Measurements from ENCODE around the gene GABRG3. TPM values are rescaled to one million over a fixed set of nuclear protein-coding genes. Genes with fewer than 3 reads are reported as not detected.

The GABRG3 gene
- polyA plus RNA-seq, 6 donors from 2014 or later, result not detected

DNA sequence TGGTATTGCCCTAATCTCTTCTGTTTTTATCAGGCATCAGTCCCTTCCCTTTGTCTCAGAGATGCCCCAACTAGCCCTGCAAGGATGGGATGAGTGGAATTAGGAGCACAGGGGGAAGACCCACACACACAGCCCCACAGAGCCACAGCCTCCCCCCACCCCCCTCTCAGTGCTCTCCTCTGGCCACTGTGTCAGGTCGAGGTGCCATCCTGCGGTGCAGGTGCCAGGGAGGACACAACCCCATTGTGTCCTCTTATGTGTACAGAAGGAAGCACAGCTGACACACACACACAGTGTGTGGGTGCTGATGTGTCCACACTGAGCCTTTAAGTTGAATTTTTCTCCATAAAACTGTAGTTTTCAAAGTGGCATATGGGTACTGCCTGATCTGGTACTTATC lies 593.7 kb downstream of the GABRG3 start:
- Mint-ChIP-seq H3K27me3 (no peaks in the 10 kb centered on the region), H3K27ac (no peak overlapping the region), H3K36me3 (no peaks in the 10 kb centered on the region), H3K4me1 (no peaks in the 10 kb centered on the region), H3K9me3 (peaks cover 7 to 42% (median 12%) of the 10 kb centered on the region in 7 donors), H3K4me3 (peak overlapping the region in 1 of 8 donors; percentile 52)
- DNase-seq (no peak), ATAC-seq (ENCODE audit: low read depth in 2 of 2) (no peak)

DNA sequence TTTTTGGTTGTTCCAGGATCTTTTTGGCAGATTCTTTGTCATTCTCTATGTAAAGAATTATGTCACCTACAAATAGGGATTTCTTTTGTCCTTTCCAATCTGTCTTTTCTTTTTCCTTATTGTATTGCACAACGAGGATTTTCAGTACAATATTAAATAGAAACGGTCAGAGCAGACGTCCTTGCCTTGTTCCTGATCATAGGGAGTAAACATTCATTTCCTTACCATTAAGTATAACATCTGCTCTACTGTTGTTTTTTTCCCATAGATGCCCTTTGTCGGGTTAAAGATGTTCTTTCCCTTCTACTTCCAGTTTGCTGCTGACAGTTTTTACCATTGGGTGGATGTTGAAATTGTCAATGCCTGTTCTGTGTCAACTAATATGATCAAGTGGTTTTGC lies 599.8 kb downstream of the GABRG3 start:
- Mint-ChIP-seq H3K36me3 (no peaks in the 10 kb centered on the region), H3K4me1 (no peaks in the 10 kb centered on the region), H3K4me3 (no peak overlapping the region), H3K27ac (peak overlapping the region in 1 of 6 donors; percentile 23), H3K9me3 (peaks cover 0 to 4% (median 2%) of the 10 kb centered on the region in 7 donors), H3K27me3 (no peaks in the 10 kb centered on the region)
- DNase-seq (no peak), ATAC-seq (ENCODE audit: low read depth in 2 of 2) (no peak)

DNA sequence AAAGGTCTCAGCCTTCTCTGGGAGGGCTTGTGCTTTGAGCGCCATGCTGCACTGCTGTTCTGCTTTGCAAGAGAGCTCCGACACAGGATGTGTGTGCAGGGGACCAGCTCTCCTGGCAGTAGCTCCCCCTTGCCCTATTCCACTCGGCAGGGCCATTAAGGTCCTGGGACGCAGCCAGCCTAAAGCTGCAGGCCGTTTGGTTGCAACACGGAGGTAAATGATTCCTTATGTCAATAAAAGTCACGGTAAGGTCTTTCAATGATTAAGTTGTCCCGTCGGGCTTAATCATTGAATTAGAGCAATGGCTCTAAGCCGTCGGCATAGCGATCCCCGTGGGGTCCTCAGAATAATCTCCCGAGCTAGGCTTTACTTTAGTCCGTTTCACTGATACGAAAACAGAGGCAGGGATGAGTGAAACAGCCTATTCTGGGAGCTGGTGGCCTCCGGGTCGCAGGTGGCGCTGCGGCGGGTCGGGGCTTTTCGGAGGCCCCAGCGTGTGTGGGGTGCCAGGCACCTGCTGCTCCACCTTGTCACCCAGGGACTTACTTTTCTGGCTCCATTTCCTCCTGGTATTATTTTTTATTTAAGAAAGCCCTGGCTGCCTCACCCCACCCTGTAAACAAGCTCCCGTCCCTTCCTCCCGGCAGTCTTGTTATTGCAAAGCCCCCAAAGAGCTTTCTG lies 603.0 kb downstream of the GABRG3 start:
- DNase-seq (no peak), ATAC-seq (ENCODE audit: low read depth in 2 of 2) (no peak)
- Mint-ChIP-seq H3K36me3 (no peaks in the 10 kb centered on the region), H3K27me3 (no peaks in the 10 kb centered on the region), H3K9me3 (peaks cover 0 to 5% (median 0%) of the 10 kb centered on the region in 7 donors), H3K4me1 (no peaks in the 10 kb centered on the region), H3K27ac (no peak overlapping the region), H3K4me3 (no peak overlapping the region)

DNA sequence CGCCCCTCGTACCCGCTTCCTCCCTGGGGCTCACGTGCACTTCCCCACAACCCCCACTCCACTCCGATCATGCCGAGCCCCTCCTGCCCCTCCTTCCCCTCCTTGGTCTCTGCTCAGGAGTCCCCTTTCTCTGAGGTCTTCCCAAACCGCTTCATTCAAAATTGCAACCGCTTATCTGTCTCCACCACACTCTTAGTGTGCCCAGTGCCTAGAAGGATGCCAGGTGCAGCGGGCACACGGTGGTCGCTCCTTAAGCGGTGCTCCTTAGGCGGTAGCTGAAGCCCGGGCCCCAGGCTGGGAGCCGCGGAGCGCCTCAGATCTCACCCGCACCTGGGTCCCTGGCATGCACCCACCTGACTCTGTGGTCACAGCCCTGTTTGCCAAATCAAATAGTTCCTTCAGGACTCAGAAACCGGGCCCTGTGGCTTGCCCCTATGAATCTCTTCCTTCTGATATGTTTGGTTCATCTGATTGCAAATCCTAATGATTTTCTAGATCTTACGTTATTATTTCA lies 603.6 kb downstream of the GABRG3 start:
- no peak for DNase-seq
- peaks cover 0 to 5% (median 0%) of the 10 kb centered on the region in 7 donors for H3K9me3 Mint-ChIP-seq
- H3K27ac Mint-ChIP-seq, result no peak overlapping the region
- no peaks in the 10 kb centered on the region for H3K36me3 Mint-ChIP-seq
- H3K27me3 Mint-ChIP-seq, result no peaks in the 10 kb centered on the region
- H3K4me1 Mint-ChIP-seq, result no peaks in the 10 kb centered on the region
- no peak for ATAC-seq (ENCODE audit: low read depth in 2 of 2)
- H3K4me3 Mint-ChIP-seq, result no peak overlapping the region

- Mint-ChIP-seq H3K36me3 (no peaks in the 10 kb centered on the region), H3K27ac (no peak overlapping the region), H3K4me1 (no peaks in the 10 kb centered on the region)
Measured at GRCh38 chr15:27575521-27575920, 604.5 kb downstream of the GABRG3 start.

GRCh38 chr15:27576576-27576975 lies 605.6 kb downstream of the GABRG3 start:
- Mint-ChIP-seq H3K27ac (no peak overlapping the region), H3K4me3 (no peak overlapping the region), H3K9me3 (peaks cover 0 to 5% (median 1%) of the 10 kb centered on the region in 7 donors), H3K36me3 (no peaks in the 10 kb centered on the region), H3K4me1 (no peaks in the 10 kb centered on the region), H3K27me3 (no peaks in the 10 kb centered on the region)
- DNase-seq, result no peak
- ATAC-seq (ENCODE audit: low read depth in 2 of 2), result no peak

More at GRCh38 chr15:27575521-27575920, 604.5 kb downstream of the GABRG3 start:
- DNase-seq (no peak), ATAC-seq (ENCODE audit: low read depth in 2 of 2) (no peak)
- H3K4me3 Mint-ChIP-seq, result peak overlapping the region in 1 of 8 donors; percentile 17
- H3K9me3 Mint-ChIP-seq, result peaks cover 0 to 5% (median 1%) of the 10 kb centered on the region in 7 donors
- no peaks in the 10 kb centered on the region for H3K27me3 Mint-ChIP-seq

DNA sequence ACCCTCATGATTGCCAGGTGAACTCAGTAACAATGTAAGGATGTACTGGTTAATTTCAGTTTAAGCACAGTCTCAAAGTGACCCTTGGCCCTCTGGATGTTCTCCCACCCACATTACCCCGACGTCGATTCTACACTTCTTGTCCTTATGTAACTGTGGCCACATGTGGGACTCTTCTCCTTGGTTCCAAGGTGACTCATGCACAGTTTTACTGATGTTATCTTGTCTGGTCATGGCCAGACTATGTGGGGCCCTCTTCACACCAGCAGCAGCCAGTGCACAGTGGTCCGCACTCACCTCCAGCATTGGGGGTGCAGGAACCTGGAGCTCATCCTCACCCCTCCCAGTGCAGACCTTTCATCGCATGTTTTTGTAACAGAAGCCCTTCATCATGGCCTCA lies 608.8 kb downstream of the GABRG3 start:
- DNase-seq, result no peak
- Mint-ChIP-seq H3K27ac (no peak overlapping the region), H3K4me3 (no peak overlapping the region), H3K9me3 (peaks cover 0 to 5% (median 3%) of the 10 kb centered on the region in 7 donors), H3K27me3 (no peaks in the 10 kb centered on the region), H3K4me1 (no peaks in the 10 kb centered on the region), H3K36me3 (no peaks in the 10 kb centered on the region)
- no peak for ATAC-seq (ENCODE audit: low read depth in 2 of 2)

DNA sequence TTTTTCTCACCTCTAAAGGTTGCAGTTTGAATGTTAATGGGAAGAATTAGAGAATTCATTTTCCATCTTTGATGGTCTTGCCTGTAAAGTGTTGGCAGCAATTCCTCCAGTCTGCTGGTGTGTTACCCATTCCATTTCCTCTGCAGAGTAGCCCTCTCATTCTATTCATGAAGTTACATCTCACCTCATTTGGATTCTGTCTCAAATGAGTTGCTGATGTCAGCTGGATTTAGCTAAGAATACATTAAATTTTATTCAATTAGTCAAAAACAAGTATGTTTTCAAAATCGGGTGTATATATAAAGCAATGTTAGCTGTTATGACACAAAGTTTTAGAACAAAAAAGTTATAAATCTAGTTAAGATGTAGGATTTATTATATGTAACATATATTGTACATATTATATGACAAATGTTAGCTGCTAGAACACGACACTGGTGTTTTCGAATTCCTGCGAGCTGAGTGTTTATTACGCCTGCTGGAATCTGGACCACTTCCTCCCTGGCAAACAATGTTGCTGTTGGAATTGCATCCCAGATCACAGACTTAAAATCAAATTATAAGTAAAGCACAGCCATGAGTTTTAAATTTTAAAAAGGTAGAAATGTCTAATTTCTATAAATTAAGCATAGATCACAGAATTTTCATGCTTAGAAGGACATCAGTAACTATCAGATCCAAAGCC lies 611.9 kb downstream of the GABRG3 start:
- ATAC-seq (ENCODE audit: low read depth in 2 of 2) (no peak), DNase-seq (no peak)
- Mint-ChIP-seq H3K36me3 (no peaks in the 10 kb centered on the region), H3K9me3 (peaks cover 0 to 6% (median 2%) of the 10 kb centered on the region in 7 donors), H3K4me3 (no peak overlapping the region), H3K4me1 (no peaks in the 10 kb centered on the region), H3K27ac (peak overlapping the region in 1 of 6 donors; percentile 48), H3K27me3 (no peaks in the 10 kb centered on the region)

- no peak overlapping the region for H3K27ac Mint-ChIP-seq
- no peaks in the 10 kb centered on the region for H3K4me1 Mint-ChIP-seq
- H3K27me3 Mint-ChIP-seq, result no peaks in the 10 kb centered on the region
- no peak overlapping the region for H3K4me3 Mint-ChIP-seq
- no peaks in the 10 kb centered on the region for H3K36me3 Mint-ChIP-seq
- peaks cover 0 to 7% (median 2%) of the 10 kb centered on the region in 7 donors for H3K9me3 Mint-ChIP-seq
- no peak for DNase-seq
- no peak for ATAC-seq (ENCODE audit: low read depth in 2 of 2)
Measured at GRCh38 chr15:27583651-27584050, 612.7 kb downstream of the GABRG3 start.

DNA sequence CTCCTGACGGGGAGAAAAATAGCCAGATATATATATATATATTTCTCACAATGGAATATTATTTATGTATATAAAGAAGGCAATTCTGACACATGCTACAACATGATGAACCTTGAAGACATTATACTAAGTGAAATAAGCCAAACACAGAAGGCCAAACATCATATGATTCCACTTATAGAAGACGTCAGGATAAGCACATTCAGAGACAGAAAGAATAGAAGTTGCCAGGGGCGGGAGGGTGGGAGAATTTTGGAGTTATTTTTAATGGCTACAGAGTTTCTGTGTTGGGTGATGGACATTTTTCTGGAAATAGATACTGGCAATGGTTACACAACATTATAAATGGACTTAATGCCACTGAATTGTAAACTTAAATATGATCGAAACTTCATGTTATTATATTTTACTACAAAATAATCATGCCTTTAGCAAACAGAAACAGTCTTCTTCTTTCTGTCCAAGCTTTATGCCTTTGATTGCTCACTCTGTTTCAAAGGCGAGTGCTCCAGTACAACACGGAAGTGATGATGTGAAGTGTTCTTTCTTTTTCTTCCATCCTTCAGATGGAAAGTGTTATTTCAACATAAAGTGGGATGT lies 614.2 kb downstream of the GABRG3 start:
- H3K27me3 Mint-ChIP-seq, result peaks cover 0 to 6% (median 0%) of the 10 kb centered on the region in 3 donors
- H3K4me3 Mint-ChIP-seq, result no peak overlapping the region
- H3K4me1 Mint-ChIP-seq, result no peaks in the 10 kb centered on the region
- no peaks in the 10 kb centered on the region for H3K36me3 Mint-ChIP-seq
- H3K27ac Mint-ChIP-seq, result no peak overlapping the region
- DNase-seq (no peak), ATAC-seq (ENCODE audit: low read depth in 2 of 2) (no peak)
- peaks cover 0 to 9% (median 4%) of the 10 kb centered on the region in 7 donors for H3K9me3 Mint-ChIP-seq

DNA sequence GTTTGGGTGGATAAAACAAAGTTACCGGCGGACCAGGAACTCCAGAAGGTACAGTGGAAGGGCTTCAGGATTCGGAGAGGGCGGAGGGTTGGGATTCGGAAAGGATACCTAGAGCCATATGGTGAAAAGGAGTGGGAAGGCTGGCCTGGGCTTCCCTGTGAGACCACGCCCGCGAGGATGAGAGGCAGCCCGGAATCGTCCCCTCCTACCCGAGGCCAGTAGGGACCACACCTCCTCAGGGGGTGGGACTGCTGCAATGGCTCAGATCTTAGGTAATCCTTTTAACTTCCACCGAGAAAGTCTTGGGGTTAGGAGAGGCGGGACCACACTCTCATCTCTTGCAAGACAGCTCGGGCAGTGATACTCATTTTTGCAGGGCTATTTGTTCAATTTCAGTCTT lies 616.8 kb downstream of the GABRG3 start:
- H3K4me1 Mint-ChIP-seq, result no peaks in the 10 kb centered on the region
- no peak for DNase-seq
- H3K27ac Mint-ChIP-seq, result no peak overlapping the region
- H3K36me3 Mint-ChIP-seq, result no peaks in the 10 kb centered on the region
- H3K9me3 Mint-ChIP-seq, result peaks cover 0 to 8% (median 6%) of the 10 kb centered on the region in 7 donors
- peaks cover 0 to 6% (median 0%) of the 10 kb centered on the region in 3 donors for H3K27me3 Mint-ChIP-seq
- ATAC-seq (ENCODE audit: low read depth in 2 of 2), result no peak
- peak overlapping the region in 1 of 8 donors; percentile 4 for H3K4me3 Mint-ChIP-seq

GRCh38 chr15:27589260-27589659 lies 618.3 kb downstream of the GABRG3 start:
- Mint-ChIP-seq H3K4me1 (no peaks in the 10 kb centered on the region), H3K4me3 (no peak overlapping the region)

GRCh38 chr15:27589782-27590181 lies 618.8 kb downstream of the GABRG3 start:
- no peak for DNase-seq
- Mint-ChIP-seq H3K36me3 (no peaks in the 10 kb centered on the region), H3K9me3 (peaks cover 0 to 12% (median 7%) of the 10 kb centered on the region in 7 donors), H3K27me3 (peaks cover 0 to 6% (median 0%) of the 10 kb centered on the region in 3 donors), H3K4me1 (no peaks in the 10 kb centered on the region), H3K27ac (no peak overlapping the region), H3K4me3 (no peak overlapping the region)
- ATAC-seq (ENCODE audit: low read depth in 2 of 2), result no peak

More at GRCh38 chr15:27589260-27589659, 618.3 kb downstream of the GABRG3 start:
- Mint-ChIP-seq H3K36me3 (no peaks in the 10 kb centered on the region), H3K9me3 (peaks cover 0 to 12% (median 7%) of the 10 kb centered on the region in 7 donors), H3K27me3 (peaks cover 0 to 6% (median 0%) of the 10 kb centered on the region in 3 donors), H3K27ac (no peak overlapping the region)
- no peak for DNase-seq
- ATAC-seq (ENCODE audit: low read depth in 2 of 2), result no peak

Data from naive B cell (primary cell).